ENCODE data around the gene ZBED2.
"Not testable (repeated sequence)": the region's sequence is repeated elsewhere in the genome, so short reads cannot be mapped to it uniquely, and the experiment has no call there.

Gene ZBED2

GRCh38 chr3:111595232-111595631 is at the start of gene ZBED2:
Gene ZBED2 (minus strand): TSS chr3:111595346. CDS start chr3:111594201, 1,145 bp downstream.
- no peak for DNase-seq (ENCODE audit: low spot score)

GRCh38 chr3:111639316-111639715 is 44.2 kb upstream of the ZBED2 start:
- DNase-seq (ENCODE audit: low spot score), result no peak

DNA sequence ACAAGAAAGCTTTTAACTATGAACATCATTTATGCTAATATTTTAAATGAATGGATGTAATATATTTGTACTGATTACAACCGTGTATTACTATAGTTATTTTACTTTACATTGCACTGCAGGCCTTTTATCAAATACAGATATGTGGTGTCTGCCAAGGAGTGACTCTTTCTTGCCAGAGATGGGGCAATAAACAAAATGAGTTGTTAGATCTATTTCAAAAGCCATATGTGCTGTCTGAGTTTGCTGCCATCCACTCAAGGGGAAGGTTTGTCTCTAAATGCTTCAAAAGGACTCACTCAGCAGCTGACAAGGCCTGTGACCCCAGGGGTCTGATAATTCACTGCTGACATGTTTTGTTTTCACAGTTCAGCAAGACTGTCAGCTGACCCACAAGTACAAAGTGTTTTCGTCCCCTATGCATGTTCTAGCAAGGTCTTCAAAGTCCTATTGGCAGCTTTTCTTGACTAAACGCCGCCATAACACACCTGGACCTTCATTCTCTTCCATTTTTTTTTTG is 41.3 kb upstream of the ZBED2 start:
- DNase-seq (ENCODE audit: low spot score), result no peak

DNA sequence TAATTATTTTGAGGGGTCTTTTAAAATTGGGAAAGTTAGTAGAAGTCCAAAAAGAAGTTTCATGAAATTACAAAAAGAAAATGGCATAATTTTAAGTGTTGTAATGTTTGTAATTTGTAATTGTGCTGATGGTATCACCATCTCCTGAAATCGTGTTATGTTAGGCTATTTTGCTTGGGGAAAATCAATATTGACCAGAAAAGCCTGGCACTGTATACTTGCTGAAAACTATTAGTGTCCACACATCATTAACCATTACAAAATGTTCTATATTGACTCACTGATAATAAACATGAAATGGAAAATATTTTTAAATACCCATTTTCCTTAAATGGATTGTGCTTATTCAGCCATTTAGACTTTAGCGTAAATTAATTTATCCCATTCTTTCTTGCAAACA is 40.3 kb upstream of the ZBED2 start:
- DNase-seq (ENCODE audit: low spot score), result no peak

GRCh38 chr3:111630638-111631037 is 35.5 kb upstream of the ZBED2 start:
- not testable (repeated sequence) for DNase-seq (ENCODE audit: low spot score)

- not testable (repeated sequence) for DNase-seq (ENCODE audit: low spot score)
Observed at GRCh38 chr3:111629018-111629417, 33.9 kb upstream of the ZBED2 start.

GRCh38 chr3:111627092-111627491 is 31.9 kb upstream of the ZBED2 start:
- peak; percentile 41 for DNase-seq (ENCODE audit: low spot score)

DNA sequence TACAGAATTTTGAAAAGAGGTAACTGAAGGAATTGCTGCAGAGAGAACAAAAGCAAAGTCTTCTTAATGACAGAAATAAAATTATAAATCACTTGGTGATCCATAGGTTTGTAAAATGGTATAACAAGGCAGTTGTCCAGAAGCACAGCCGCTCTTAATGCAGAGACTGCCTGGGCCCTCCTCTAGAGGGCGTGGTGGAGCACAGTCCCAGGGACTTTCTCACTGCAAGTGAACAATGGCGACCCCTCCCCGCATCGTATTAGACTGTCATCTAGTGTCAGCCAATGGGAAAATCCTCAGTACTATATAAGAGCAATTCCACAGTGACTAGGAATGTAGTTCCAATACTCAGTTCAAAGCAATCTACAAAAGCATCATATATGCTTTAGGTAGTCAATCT is 26.4 kb upstream of the ZBED2 start:
- no peak for DNase-seq (ENCODE audit: low spot score)

- no peak for DNase-seq (ENCODE audit: low spot score)
Observed at GRCh38 chr3:111619833-111620232, 24.7 kb upstream of the ZBED2 start.

DNA sequence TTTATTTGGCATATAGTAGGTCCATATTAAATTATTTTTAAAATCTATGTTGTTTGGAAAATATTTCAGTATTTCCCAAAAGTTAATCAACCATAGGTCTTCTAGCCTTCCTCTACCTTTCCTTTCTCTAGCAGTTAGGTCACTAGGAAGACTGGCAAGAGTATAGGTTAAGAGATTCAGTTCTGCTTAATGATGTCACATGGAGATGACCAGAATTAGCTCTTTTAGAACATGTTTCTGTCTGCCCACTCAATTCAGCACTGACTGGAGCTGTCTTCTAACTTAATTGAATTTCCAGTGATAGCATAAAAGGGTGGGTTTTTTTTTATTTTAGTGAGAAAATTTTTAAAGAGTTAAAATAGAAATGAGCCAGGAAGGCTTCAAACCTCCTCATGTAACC is 23.8 kb upstream of the ZBED2 start:
- DNase-seq (ENCODE audit: low spot score), result no peak

- no peak for DNase-seq (ENCODE audit: low spot score)
Observed at GRCh38 chr3:111617912-111618601, 22.9 kb upstream of the ZBED2 start.

- DNase-seq (ENCODE audit: low spot score), result no peak
Observed at GRCh38 chr3:111617406-111617805, 22.3 kb upstream of the ZBED2 start.

DNA sequence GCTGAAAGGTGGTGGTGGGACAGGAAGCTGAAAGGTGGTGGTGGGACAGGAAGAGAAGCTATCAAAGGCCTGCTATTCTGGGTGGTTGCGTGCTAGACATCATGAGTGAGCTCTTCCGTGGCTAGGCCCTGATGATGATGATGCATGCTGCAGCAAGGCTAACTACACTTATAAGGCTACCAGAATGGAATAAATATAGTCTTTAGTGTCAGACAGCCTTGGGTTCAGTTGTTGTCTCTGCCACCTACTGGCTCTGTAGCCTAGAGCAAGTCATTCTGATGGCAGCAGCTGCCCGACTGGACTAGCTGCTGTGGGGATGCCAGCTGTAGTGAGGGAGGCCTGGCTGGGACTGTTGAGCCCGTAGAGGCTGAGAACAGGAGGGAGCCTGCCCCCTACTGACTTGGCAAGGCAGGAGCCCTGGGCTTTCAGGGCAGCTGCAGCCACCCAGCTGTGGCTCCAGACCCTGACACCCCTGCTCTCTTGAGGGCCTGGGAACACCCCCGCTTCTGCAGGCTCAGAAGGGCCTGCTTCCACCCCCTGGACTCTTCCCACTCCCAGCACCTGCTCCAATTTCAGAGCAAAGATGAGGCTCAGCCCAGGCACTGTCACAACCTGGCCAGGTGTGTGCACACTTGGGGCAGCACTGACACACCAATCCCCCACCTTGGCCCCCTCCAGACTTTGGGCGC is 21.4 kb upstream of the ZBED2 start:
- no peak for DNase-seq (ENCODE audit: low spot score)

DNA sequence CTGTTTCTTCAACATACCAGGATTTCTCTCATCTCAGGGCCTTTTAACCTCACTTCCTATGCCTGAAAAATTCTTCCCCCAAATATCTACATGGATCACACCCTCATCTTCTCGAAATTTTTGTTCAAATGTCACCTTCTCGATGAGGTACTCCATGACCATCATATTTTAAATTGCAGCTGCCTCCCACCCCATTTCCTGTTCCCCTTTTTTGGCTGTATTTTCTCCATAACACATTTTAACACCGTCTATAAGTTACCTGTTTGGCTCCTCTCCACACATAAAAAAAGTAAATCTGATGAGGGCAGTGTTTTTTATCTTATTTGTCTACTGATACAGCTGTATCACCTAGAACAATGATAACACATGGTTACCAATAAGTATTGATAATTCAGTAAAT is 20.7 kb upstream of the ZBED2 start:
- no peak for DNase-seq (ENCODE audit: low spot score)

DNA sequence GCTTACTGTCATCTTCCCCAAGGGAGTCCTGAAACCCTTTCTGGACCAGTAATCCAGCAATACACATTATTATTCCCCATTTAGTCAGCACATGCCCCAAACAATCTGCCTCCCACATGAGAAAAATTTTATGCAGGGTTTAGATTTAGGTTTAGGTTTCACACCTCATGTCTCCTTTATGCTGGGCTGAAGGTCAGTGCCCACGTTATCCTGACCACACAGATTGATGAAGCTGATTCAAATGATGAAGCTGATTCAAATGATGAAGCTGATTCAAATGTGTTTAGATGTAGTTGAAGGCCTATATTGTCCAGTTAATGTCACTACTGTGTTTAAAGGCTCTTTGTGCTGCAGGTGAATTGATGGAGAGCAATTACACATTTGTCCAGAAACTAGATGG is 18.1 kb upstream of the ZBED2 start:
- DNase-seq (ENCODE audit: low spot score), result no peak

DNA sequence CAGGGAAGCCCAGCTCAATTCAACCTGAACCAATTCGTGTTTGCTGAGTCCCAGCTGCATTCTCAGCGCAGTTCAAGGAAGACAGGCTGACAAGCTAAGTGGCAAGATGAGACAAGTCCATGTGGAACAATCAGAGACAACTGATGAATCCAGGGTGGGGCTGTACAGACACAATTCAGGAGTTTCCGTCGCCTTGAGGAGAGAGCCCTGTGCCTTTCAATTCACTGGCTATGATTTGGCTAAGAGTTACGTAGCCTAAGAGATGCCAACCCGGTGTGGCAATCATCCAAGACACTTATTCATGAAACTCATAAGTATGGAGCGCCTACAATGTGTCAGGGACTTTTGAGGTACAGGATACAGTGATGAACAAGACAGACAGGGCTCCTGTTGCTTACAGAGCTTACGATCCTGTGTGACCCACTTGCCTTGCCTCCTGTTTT is 15.5 kb upstream of the ZBED2 start:
- DNase-seq (ENCODE audit: low spot score), result no peak

GRCh38 chr3:111610189-111610588 is 15.0 kb upstream of the ZBED2 start:
- no peak for DNase-seq (ENCODE audit: low spot score)

GRCh38 chr3:111609700-111610099 is 14.6 kb upstream of the ZBED2 start:
- no peak for DNase-seq (ENCODE audit: low spot score)

DNA sequence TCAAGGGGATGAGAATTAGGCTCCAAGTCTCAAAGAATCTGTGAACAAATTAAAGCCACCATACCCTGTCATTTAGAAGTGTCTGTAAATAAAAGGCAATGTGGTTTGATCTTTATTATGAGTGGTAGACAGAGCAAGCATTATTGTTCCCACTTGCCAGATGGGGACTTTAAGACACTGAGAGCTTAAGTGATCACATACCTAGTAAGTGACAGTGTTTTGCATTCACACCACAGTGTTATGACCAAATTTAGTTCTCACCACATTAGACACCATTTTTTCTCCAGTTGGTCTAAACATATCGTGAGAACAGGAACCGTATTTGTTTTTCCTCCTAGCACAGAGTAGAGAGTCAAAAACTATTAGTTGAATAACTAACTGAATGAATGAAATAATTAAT is 13.2 kb upstream of the ZBED2 start:
- no peak for DNase-seq (ENCODE audit: low spot score)

DNA sequence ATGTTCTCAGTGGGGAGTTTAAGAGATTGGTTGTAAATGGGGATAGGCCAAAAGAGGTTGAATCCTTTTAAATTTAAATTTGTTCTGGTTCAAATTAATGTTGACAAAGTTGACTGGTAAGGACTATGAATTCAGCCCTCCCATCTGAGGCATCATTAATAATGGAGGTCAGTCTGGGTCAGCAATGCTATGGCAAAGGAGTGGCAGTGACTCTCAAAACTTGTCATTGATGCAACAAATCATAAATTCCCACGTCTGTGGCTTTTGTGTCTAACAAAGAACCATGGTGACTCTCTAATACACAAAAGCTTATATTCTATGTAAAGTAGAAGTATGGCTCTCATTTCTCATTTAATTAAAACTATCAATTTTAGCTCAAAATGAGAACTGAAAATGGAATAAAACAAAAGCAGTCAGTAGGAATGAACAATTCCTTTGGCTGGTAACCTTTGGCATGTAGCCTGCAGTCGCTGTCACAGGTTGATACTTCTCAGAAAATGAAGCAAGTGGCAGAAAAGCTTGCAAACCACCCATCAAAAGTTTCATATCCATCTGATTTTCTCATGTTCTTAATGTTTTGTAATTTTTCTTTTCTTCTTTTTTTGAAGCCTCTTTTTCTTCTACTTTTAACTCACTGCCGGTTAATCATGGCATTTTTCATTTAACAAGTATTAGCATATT is 12.2 kb upstream of the ZBED2 start:
- DNase-seq (ENCODE audit: low spot score), result no peak

DNA sequence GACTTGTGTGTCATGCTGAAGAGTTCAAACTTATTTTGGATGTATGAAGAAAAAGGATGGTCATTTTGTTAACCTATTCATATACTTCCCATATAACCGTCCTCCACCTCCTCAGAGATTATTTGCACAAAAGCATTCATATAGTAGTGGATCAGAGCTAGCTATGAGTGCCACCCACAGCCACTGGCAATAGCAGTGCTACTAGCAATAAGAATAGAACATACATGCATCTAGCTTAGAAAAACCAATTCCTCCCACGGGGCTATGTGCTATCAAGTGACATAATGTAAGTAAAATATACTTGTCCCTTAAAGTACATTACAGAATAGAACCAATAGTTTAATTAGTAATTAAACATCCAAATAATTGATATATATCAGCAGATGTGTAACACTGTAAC is 10.3 kb upstream of the ZBED2 start:
- DNase-seq (ENCODE audit: low spot score), result no peak

DNA sequence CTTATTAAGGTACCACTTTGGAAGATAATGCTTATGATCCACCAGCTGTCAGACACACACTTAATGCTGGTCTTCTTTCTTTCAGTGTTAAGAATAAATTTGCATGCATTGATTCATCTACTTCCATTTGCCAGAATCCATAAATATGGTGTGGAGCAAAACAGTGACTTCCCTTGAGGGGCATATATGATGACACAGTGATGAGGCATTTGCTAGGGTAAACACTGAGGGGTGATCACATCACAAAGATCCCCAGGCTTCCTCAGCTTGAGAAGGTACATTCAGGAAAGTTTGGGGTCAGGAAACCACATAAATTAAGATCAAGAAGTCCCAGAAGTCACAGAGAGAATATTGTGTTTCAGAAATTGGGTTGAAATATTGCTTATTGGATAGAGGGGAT is 9.9 kb upstream of the ZBED2 start:
- no peak for DNase-seq (ENCODE audit: low spot score)

GRCh38 chr3:111604119-111604518 is 9.0 kb upstream of the ZBED2 start:
- DNase-seq (ENCODE audit: low spot score), result no peak

Measured in AG08396 (cell line).